PC-3 (cell line): ENCODE measurements around the gene ADAM15. TPM values are rescaled to one million over a fixed set of nuclear protein-coding genes. Genes with fewer than 3 reads are reported as not detected.

Experiments used
- ATAC-seq: fragments of 200-7000 bp; cut with Tn5 transposase; 2 replicates; pipeline ENCODE4 v1.9.1; 2020; ENCODE audit warnings: mild to moderate bottlenecking, moderate library complexity
- BruUV-seq: library from RNA; stranded (reverse); fragments of 400-500 nt; replicated peaks from 2 replicates; lab custom pipeline; 2021; lab: Mats Ljungman, UMichigan
- CTCF ChIA-PET: fragments of 300-600 bp; sonication (Branson Sonifier 250); formaldehyde crosslinking; loops from one replicate; lab custom pipeline; 2022; ENCODE audit warnings: antibody characterized with exemption; lab: Charles Lee
- POLR2A ChIA-PET: fragments of 300-600 bp; sonication (Branson Sonifier 250); formaldehyde crosslinking; loops from one replicate; lab custom pipeline; 2022; ENCODE audit warnings: antibody characterized with exemption; ENCODE audit not compliant: unreplicated experiment; lab: Charles Lee
- DNase-seq: peaks from one replicate; pipeline ENCODE4 v3.0.0-alpha.2; 2015
- H2AFZ ChIP-seq: fragments of 300-600 bp; sonication (generic); 2 replicates; pipeline ENCODE4 v1.6.0; 2016; ENCODE audit warnings: antibody characterized with exemption, low read length
- H3F3A ChIP-seq: fragments of 300-600 bp; sonication (generic); one replicate; pipeline ENCODE4 v1.6.0; 2017; ENCODE audit warnings: antibody characterized with exemption, low read length, control low read depth, mild to moderate bottlenecking; ENCODE audit not compliant: unreplicated experiment
- H3K27ac ChIP-seq: fragments of 300-600 bp; sonication (generic); 2 replicates; pipeline ENCODE4 v1.5.1; 2016; ENCODE audit warnings: mild to moderate bottlenecking, low read length
- H3K27me3 ChIP-seq: fragments of 300-600 bp; sonication (generic); 2 replicates; pipeline ENCODE4 v1.6.1; 2016; ENCODE audit warnings: low read length, mixed read lengths
- H3K36me3 ChIP-seq: fragments of 300-600 bp; sonication (generic); 2 replicates; pipeline ENCODE4 v1.6.1; 2016; ENCODE audit warnings: low read depth, mixed run types, low read length, mixed read lengths
- H3K4me1 ChIP-seq: fragments of 300-600 bp; sonication (generic); 2 replicates; pipeline ENCODE4 v1.5.1; 2016; ENCODE audit warnings: low read length; ENCODE audit not compliant: insufficient read depth
- H3K4me2 ChIP-seq: fragments of 300-600 bp; sonication (generic); 2 replicates; pipeline ENCODE4 v1.6.0; 2016; ENCODE audit warnings: low read length
- H3K4me3 ChIP-seq: fragments of 300-600 bp; sonication (generic); 2 replicates; pipeline ENCODE4 v1.5.1; 2016; ENCODE audit warnings: mild to moderate bottlenecking, low read length, mixed read lengths
- H3K79me2 ChIP-seq: fragments of 300-600 bp; sonication (generic); 2 replicates; pipeline ENCODE4 v1.6.1; 2017; ENCODE audit warnings: low read length, mixed read lengths
- H3K9ac ChIP-seq: fragments of 300-600 bp; sonication (generic); 2 replicates; pipeline ENCODE4 v1.6.0; 2016; ENCODE audit warnings: mild to moderate bottlenecking, low read length
- H3K9me2 ChIP-seq: fragments of 300-600 bp; sonication (generic); replicated peaks from 2 replicates; pipeline ENCODE4 v1.6.1; 2016; ENCODE audit warnings: mixed run types, low read length, mixed read lengths
- H3K9me3 ChIP-seq: fragments of 300-600 bp; sonication (generic); 2 replicates; pipeline ENCODE4 v1.6.1; 2016; ENCODE audit warnings: low read length, mixed read lengths
- H4K20me1 ChIP-seq: fragments of 300-600 bp; sonication (generic); 2 replicates; pipeline ENCODE4 v1.6.1; 2016; ENCODE audit warnings: low read length, mixed read lengths
- EZH2 ChIP-seq: fragments of 300-600 bp; sonication (generic); IDR thresholded peaks from one replicate; pipeline ENCODE4 v1.6.1; 2017; ENCODE audit warnings: antibody characterized with exemption, mild to moderate bottlenecking, low read length; ENCODE audit not compliant: unreplicated experiment
- EZH2phosphoT487 ChIP-seq: fragments of 300-600 bp; sonication (generic); IDR thresholded peaks from 2 replicates; pipeline ENCODE4 v1.6.1; 2018; ENCODE audit warnings: mild to moderate bottlenecking, antibody characterized with exemption, low read length, borderline replicate concordance
- intact Hi-C: fragments of 100-400 bp; cut with micrococcal nuclease; formaldehyde crosslinking; loops from 2 replicates; pipeline ENCODE4 v1.9.0; 2023
- total RNA-seq: library from RNA; depleted of rRNA; stranded (reverse); fragments of >200 nt; gene quantifications from 2 replicates; pipeline ENCODE4 v1.2.3, GENCODE V29; 2014
- TF ChIP-seq, protein P1 (sequence below): fragments of 300-600 bp; sonication (generic); conservative IDR thresholded peaks from 2 replicates; pipeline ENCODE4 v1.5.1; 2017; ENCODE audit warnings: antibody characterized with exemption, low read depth, mild to moderate bottlenecking, low read length

Gene ADAM15
- total RNA-seq, 1 experiment from 2014 or later = 334 TPM

DNA sequence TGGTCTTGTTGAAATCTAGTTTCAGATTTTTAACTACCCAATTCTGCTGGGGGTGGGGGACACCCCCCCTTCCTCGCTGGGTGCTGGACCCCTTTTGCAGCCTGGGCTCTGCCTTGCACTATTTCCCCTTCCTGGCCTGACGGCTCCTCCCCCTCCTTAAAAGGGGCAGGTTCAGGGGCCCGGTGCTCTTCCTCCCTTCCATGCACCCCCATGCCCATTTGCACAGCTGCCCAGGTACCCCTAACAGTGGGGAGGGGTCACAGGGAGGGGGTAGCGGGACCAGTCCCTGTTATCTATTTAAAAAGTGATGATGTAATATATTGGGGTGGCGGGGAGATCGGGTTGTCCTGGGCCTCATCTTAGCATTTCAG lies 33.2 kb upstream of the ADAM15 start:
- CTCF ChIA-PET = interaction anchor here (0.6 to 1.9 kb wide), 12 partner anchors 8 to 81 kb away, joined by 3 to 16 read pairs (median 6); partner anchors contain the start of genes ADAM15, FLAD1, PMVK and ZBTB7B
- peaks cover 5% of the 10 kb centered on the region; the same call in 1 of the 2 replicates for H3K79me2 ChIP-seq
- POLR2A ChIA-PET = interaction anchor here (0.9 kb wide), 1 partner anchor 46 kb away, joined by 3 read pairs; no protein-coding TSS in a partner anchor
- BruUV-seq = no TSS peak
- no peak for ATAC-seq
- H3K27me3 ChIP-seq = no peaks in the 10 kb centered on the region
- H3F3A ChIP-seq = no peaks in the 10 kb centered on the region
- peak overlapping the region; percentile 13; the same call in 1 of the 2 replicates for H3K9ac ChIP-seq
- H3K9me3 ChIP-seq = no peaks in the 10 kb centered on the region
- no peak for DNase-seq
- peak overlapping the region; percentile 79 for H3K4me2 ChIP-seq
- 0 out of 2 replicates have a peak overlapping the region, but pooled peaks have one; percentile 19 for H2AFZ ChIP-seq
- H3K9me2 ChIP-seq = no peaks in the 10 kb centered on the region
- peak overlapping the region; percentile 42; the same call in 1 of the 2 replicates for H3K4me3 ChIP-seq
- no peaks in the 10 kb centered on the region for H4K20me1 ChIP-seq
- H3K36me3 ChIP-seq = peaks cover 25% of the 10 kb centered on the region
- intact Hi-C loops = loop anchor here (1.0 to 5.0 kb wide), 4 partner anchors 13 to 57 kb away; partner anchors contain the start of genes ADAM15 and PYGO2
- 0 out of 2 replicates have a peak overlapping the region, but pooled peaks have one; percentile 87 for H3K27ac ChIP-seq
- no peak for TF ChIP-seq EZH2
- TF ChIP-seq, protein P1, sequence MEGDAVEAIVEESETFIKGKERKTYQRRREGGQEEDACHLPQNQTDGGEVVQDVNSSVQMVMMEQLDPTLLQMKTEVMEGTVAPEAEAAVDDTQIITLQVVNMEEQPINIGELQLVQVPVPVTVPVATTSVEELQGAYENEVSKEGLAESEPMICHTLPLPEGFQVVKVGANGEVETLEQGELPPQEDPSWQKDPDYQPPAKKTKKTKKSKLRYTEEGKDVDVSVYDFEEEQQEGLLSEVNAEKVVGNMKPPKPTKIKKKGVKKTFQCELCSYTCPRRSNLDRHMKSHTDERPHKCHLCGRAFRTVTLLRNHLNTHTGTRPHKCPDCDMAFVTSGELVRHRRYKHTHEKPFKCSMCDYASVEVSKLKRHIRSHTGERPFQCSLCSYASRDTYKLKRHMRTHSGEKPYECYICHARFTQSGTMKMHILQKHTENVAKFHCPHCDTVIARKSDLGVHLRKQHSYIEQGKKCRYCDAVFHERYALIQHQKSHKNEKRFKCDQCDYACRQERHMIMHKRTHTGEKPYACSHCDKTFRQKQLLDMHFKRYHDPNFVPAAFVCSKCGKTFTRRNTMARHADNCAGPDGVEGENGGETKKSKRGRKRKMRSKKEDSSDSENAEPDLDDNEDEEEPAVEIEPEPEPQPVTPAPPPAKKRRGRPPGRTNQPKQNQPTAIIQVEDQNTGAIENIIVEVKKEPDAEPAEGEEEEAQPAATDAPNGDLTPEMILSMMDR = no peak
- no peak for TF ChIP-seq EZH2phosphoT487
- peaks cover 21% of the 10 kb centered on the region for H3K4me1 ChIP-seq

DNA sequence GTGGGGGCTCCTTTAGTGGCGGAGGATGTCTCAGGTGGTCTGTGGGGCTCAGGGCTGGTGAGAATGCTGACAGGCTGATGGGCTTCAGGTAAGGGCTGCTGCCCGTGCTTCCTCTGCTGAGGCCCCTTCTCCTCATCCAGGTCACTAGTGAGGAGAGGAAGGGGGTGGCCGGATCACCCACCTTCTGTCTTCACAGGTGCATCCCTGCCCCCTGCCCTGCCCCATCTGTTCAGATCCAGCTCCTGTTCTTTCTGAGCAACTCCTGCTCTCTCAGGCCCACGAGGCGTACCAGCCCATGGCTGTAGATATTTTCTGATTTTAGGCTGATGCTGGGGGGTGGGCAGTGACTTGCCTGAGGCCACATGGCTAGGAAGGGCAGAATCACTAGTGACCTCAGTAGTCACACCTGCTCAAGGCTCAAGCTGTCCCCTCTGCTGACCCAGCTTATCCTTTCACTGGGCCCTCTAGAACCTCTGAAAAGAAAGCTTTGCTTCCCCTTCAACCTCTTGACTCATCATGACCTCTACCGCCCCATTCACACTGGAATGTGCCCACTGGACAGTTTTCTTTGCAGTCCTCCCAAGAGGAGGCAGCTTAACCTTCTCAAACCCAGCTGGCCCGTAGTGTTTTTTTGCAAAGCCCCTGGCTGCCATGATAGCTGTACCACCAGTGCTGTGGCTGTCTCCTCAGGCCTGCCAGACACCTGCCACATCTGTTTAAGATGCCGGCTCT lies 32.3 kb upstream of the ADAM15 start:
- H3K4me3 ChIP-seq = no peak overlapping the region
- no peaks in the 10 kb centered on the region for H3K9me3 ChIP-seq
- ATAC-seq (no peak), DNase-seq (no peak)
- no peaks in the 10 kb centered on the region for H3K9me2 ChIP-seq
- no peaks in the 10 kb centered on the region for H4K20me1 ChIP-seq
- no peaks in the 10 kb centered on the region for H3K27me3 ChIP-seq
- peaks cover 25% of the 10 kb centered on the region for H3K36me3 ChIP-seq
- intact Hi-C loops = loop anchor here (5.0 kb wide), 1 partner anchor 34 kb away; the partner anchor contains the start of gene ADAM15
- H2AFZ ChIP-seq = no peak overlapping the region
- peaks cover 21% of the 10 kb centered on the region for H3K4me1 ChIP-seq
- no peak overlapping the region for H3K27ac ChIP-seq
- H3K9ac ChIP-seq = no peak overlapping the region
- no TSS peak for BruUV-seq
- POLR2A ChIA-PET = no interaction called here
- CTCF ChIA-PET = no interaction called here
- H3K79me2 ChIP-seq = no peaks in the 10 kb centered on the region
- no peak overlapping the region for H3K4me2 ChIP-seq
- H3F3A ChIP-seq = no peaks in the 10 kb centered on the region
- TF ChIP-seq EZH2phosphoT487 (no peak), EZH2 (no peak)
- TF ChIP-seq, protein P1 = no peak
